ENCODE results near the gene TBCK.
A peak's percentile ranks its signal among the peaks of the same experiment; 100 is the strongest.

The TBCK gene

GRCh38 chr4:106038908-106039307, 277.1 kb downstream of the TBCK start:
- no peaks in the 10 kb centered on the region for H3K4me1 ChIP-seq (ENCODE audit: control insufficient read depth, low read depth, low read length)
- H3K27me3 ChIP-seq (ENCODE audit: insufficient read depth, low read length, poor library complexity) = no peaks in the 10 kb centered on the region
- no peak overlapping the region for H2BK120ac ChIP-seq (ENCODE audit: low read depth, low read length)
- H3K79me1 ChIP-seq (ENCODE audit: low read length) = no peaks in the 10 kb centered on the region
- H4K5ac ChIP-seq (ENCODE audit: low read length) = no peak overlapping the region
- H3K4me3 ChIP-seq (ENCODE audit: low read length) = no peak overlapping the region
- H3K4me2 ChIP-seq (ENCODE audit: low read length) = no peak overlapping the region
- no peak overlapping the region for H3K4ac ChIP-seq (ENCODE audit: low read depth, low read length)
- no peak overlapping the region for H3K9ac ChIP-seq (ENCODE audit: low read length)
- H3K56ac ChIP-seq (ENCODE audit: low read length) = no peak overlapping the region
- no peak overlapping the region for H2BK15ac ChIP-seq (replicated peaks; ENCODE audit: low read depth)
- no peak overlapping the region for H4K8ac ChIP-seq (ENCODE audit: low read depth, low read length)
- H2BK5ac ChIP-seq (ENCODE audit: low read length) = no peak overlapping the region
- no peak for DNase-seq
- no peak overlapping the region for H3K23ac ChIP-seq (ENCODE audit: low read length)
- H3K36me3 ChIP-seq (ENCODE audit: control insufficient read depth, insufficient read depth, low read length) = no peaks in the 10 kb centered on the region
- H3K18ac ChIP-seq (ENCODE audit: low read length) = no peak overlapping the region
- no peak overlapping the region for H3K27ac ChIP-seq (ENCODE audit: low read depth, low read length)
- H2AK5ac ChIP-seq (ENCODE audit: low read length) = no peak overlapping the region
- no peaks in the 10 kb centered on the region for H3K79me2 ChIP-seq (ENCODE audit: control insufficient read depth, insufficient read depth, low read length)
- no CpG with 5 or more reads among the region's 2 CpGs for WGBS (ENCODE audit: extremely low coverage, insufficient coverage, low lambda C conversion rate)

DNA sequence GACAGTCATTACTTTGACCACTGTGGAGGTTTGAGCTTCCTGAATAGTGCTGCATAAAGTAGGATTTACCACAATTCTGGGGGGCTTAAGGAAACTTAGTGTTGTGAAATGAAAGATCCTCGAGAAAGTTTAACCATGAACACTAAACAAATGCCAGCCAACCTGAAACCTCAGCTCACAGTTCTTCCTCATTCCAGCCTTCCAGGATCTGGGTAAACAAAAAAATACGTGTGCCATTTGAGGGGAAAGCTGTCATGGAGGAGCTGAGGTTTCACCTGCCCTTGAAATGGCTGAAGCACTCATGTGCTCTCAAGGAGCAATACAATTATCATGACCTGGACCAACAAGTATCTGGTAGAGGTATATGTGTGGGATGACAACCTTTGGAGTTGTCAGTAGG, 278.0 kb downstream of the TBCK start:
- Histone ChIP-seq H3K4me2 (ENCODE audit: low read length) (no peak overlapping the region), H3K27me3 (ENCODE audit: insufficient read depth, low read length, poor library complexity) (no peaks in the 10 kb centered on the region), H3K18ac (ENCODE audit: low read length) (no peak overlapping the region), H3K4me1 (ENCODE audit: control insufficient read depth, low read depth, low read length) (no peaks in the 10 kb centered on the region), H3K79me2 (ENCODE audit: control insufficient read depth, insufficient read depth, low read length) (no peaks in the 10 kb centered on the region), H3K27ac (ENCODE audit: low read depth, low read length) (no peak overlapping the region), H3K36me3 (ENCODE audit: control insufficient read depth, insufficient read depth, low read length) (no peaks in the 10 kb centered on the region), H2BK15ac (replicated peaks; ENCODE audit: low read depth) (no peak overlapping the region), H3K4me3 (ENCODE audit: low read length) (no peak overlapping the region), H2AK5ac (ENCODE audit: low read length) (no peak overlapping the region), H2BK5ac (ENCODE audit: low read length) (no peak overlapping the region), H3K79me1 (ENCODE audit: low read length) (no peaks in the 10 kb centered on the region), H4K5ac (ENCODE audit: low read length) (no peak overlapping the region), H3K4ac (ENCODE audit: low read depth, low read length) (no peak overlapping the region), H3K9ac (ENCODE audit: low read length) (no peak overlapping the region), H4K8ac (ENCODE audit: low read depth, low read length) (no peak overlapping the region), H3K56ac (ENCODE audit: low read length) (no peak overlapping the region), H2BK120ac (ENCODE audit: low read depth, low read length) (no peak overlapping the region), H3K23ac (ENCODE audit: low read length) (no peak overlapping the region)
- DNase-seq = no peak
- WGBS (ENCODE audit: extremely low coverage, insufficient coverage, low lambda C conversion rate) = no CpG with 5 or more reads among the region's 2 CpGs

DNA sequence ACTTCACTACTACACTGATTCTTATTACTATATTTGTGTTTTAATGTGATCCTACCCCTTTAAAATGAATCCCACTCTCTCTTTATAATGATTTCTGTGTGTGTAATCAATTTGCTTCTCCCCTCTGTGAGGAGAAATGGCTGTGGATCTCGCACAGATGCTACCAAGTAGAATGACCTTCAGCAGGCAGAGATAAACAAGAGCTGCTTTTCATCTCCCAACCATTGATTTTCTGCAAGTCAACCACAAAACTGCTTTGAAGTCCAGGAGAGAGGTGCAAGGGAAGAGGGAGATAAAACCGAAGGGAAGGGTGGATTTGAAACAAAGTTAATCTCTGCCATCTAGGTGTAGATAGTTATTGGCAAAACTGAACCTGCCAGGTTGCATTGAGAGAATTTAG, 279.2 kb downstream of the TBCK start:
- Histone ChIP-seq H3K27me3 (ENCODE audit: insufficient read depth, low read length, poor library complexity) (no peaks in the 10 kb centered on the region), H3K4ac (ENCODE audit: low read depth, low read length) (no peak overlapping the region), H3K56ac (ENCODE audit: low read length) (no peak overlapping the region), H3K9ac (ENCODE audit: low read length) (no peak overlapping the region), H3K79me2 (ENCODE audit: control insufficient read depth, insufficient read depth, low read length) (no peaks in the 10 kb centered on the region), H3K4me3 (ENCODE audit: low read length) (no peak overlapping the region), H3K4me1 (ENCODE audit: control insufficient read depth, low read depth, low read length) (no peaks in the 10 kb centered on the region), H2BK15ac (replicated peaks; ENCODE audit: low read depth) (no peak overlapping the region), H3K18ac (ENCODE audit: low read length) (no peak overlapping the region), H4K5ac (ENCODE audit: low read length) (no peak overlapping the region), H3K36me3 (ENCODE audit: control insufficient read depth, insufficient read depth, low read length) (no peaks in the 10 kb centered on the region), H2AK5ac (ENCODE audit: low read length) (no peak overlapping the region), H3K23ac (ENCODE audit: low read length) (no peak overlapping the region), H4K8ac (ENCODE audit: low read depth, low read length) (no peak overlapping the region), H3K27ac (ENCODE audit: low read depth, low read length) (no peak overlapping the region), H2BK5ac (ENCODE audit: low read length) (no peak overlapping the region), H3K79me1 (ENCODE audit: low read length) (no peaks in the 10 kb centered on the region), H2BK120ac (ENCODE audit: low read depth, low read length) (no peak overlapping the region), H3K4me2 (ENCODE audit: low read length) (no peak overlapping the region)
- WGBS (ENCODE audit: extremely low coverage, insufficient coverage, low lambda C conversion rate) = no CpG with 5 or more reads among the region's 2 CpGs
- no peak for DNase-seq

DNA sequence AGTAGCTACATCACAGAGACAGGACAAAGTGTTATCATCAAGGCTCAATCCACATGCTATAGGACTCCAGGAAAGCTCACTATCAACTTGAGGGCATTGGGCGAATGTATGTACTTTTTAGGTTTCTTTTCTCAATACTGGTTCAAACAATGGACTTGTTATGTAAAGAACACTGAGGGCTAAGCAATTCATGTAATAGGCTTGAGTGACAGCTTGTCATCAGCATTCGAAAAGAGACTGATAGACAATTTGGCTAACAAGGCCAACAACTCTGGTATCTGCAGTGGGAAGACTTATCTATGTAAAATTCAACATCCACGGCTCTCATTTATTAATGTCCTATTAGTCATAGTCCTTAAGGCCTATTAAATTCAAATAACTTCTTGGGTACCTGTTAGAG, 279.7 kb downstream of the TBCK start:
- Histone ChIP-seq H3K79me1 (ENCODE audit: low read length) (no peaks in the 10 kb centered on the region), H3K9ac (ENCODE audit: low read length) (no peak overlapping the region), H3K4me1 (ENCODE audit: control insufficient read depth, low read depth, low read length) (no peaks in the 10 kb centered on the region), H3K4me3 (ENCODE audit: low read length) (no peak overlapping the region), H4K5ac (ENCODE audit: low read length) (no peak overlapping the region), H3K56ac (ENCODE audit: low read length) (no peak overlapping the region), H3K27me3 (ENCODE audit: insufficient read depth, low read length, poor library complexity) (no peaks in the 10 kb centered on the region), H2BK120ac (ENCODE audit: low read depth, low read length) (no peak overlapping the region), H3K79me2 (ENCODE audit: control insufficient read depth, insufficient read depth, low read length) (no peaks in the 10 kb centered on the region), H3K4me2 (ENCODE audit: low read length) (no peak overlapping the region), H2AK5ac (ENCODE audit: low read length) (no peak overlapping the region), H2BK5ac (ENCODE audit: low read length) (no peak overlapping the region), H3K36me3 (ENCODE audit: control insufficient read depth, insufficient read depth, low read length) (no peaks in the 10 kb centered on the region), H4K8ac (ENCODE audit: low read depth, low read length) (no peak overlapping the region), H2BK15ac (replicated peaks; ENCODE audit: low read depth) (no peak overlapping the region), H3K18ac (ENCODE audit: low read length) (no peak overlapping the region), H3K4ac (ENCODE audit: low read depth, low read length) (no peak overlapping the region), H3K23ac (ENCODE audit: low read length) (peak overlapping the region; percentile 73), H3K27ac (ENCODE audit: low read depth, low read length) (no peak overlapping the region)
- WGBS (ENCODE audit: extremely low coverage, insufficient coverage, low lambda C conversion rate) = no CpG with 5 or more reads among the region's 3 CpGs
- DNase-seq = no peak

DNA sequence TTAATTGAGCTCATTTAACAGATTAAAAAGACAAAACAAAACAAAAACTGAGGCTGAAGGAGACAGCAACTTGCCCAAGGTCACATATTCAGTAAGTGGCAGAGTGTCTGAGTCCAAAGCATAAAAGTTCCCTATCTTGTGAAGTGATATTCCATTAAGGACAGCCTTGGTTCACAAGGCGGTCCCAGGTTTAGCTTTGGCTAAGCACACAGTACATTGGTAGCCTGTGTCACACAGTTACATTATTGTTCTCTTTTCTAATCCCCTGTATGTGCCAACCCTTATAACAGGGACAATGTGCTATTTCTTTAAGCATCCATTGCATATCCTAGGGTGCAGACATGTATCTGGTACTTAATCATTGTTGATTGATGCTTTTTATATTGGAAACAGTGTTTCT, 280.8 kb downstream of the TBCK start:
- H2BK15ac ChIP-seq (replicated peaks; ENCODE audit: low read depth) = no peak overlapping the region
- no peak overlapping the region for H3K56ac ChIP-seq (ENCODE audit: low read length)
- no peak overlapping the region for H4K5ac ChIP-seq (ENCODE audit: low read length)
- H3K4me3 ChIP-seq (ENCODE audit: low read length) = no peak overlapping the region
- H3K36me3 ChIP-seq (ENCODE audit: control insufficient read depth, insufficient read depth, low read length) = no peaks in the 10 kb centered on the region
- H3K4ac ChIP-seq (ENCODE audit: low read depth, low read length) = no peak overlapping the region
- H2AK5ac ChIP-seq (ENCODE audit: low read length) = no peak overlapping the region
- no peak overlapping the region for H4K8ac ChIP-seq (ENCODE audit: low read depth, low read length)
- H2BK5ac ChIP-seq (ENCODE audit: low read length) = no peak overlapping the region
- H3K4me2 ChIP-seq (ENCODE audit: low read length) = no peak overlapping the region
- no peaks in the 10 kb centered on the region for H3K79me2 ChIP-seq (ENCODE audit: control insufficient read depth, insufficient read depth, low read length)
- H3K27me3 ChIP-seq (ENCODE audit: insufficient read depth, low read length, poor library complexity) = no peaks in the 10 kb centered on the region
- no CpG with 5 or more reads among the region's 1 CpG for WGBS (ENCODE audit: extremely low coverage, insufficient coverage, low lambda C conversion rate)
- no peak overlapping the region for H3K18ac ChIP-seq (ENCODE audit: low read length)
- no peak for DNase-seq
- no peak overlapping the region for H3K23ac ChIP-seq (ENCODE audit: low read length)
- no peak overlapping the region for H2BK120ac ChIP-seq (ENCODE audit: low read depth, low read length)
- no peaks in the 10 kb centered on the region for H3K79me1 ChIP-seq (ENCODE audit: low read length)
- no peak overlapping the region for H3K27ac ChIP-seq (ENCODE audit: low read depth, low read length)
- no peak overlapping the region for H3K9ac ChIP-seq (ENCODE audit: low read length)
- no peaks in the 10 kb centered on the region for H3K4me1 ChIP-seq (ENCODE audit: control insufficient read depth, low read depth, low read length)

- H3K36me3 ChIP-seq (ENCODE audit: control insufficient read depth, insufficient read depth, low read length) = no peaks in the 10 kb centered on the region
- H2BK5ac ChIP-seq (ENCODE audit: low read length) = no peak overlapping the region
- no peaks in the 10 kb centered on the region for H3K79me1 ChIP-seq (ENCODE audit: low read length)
- no peak overlapping the region for H2BK120ac ChIP-seq (ENCODE audit: low read depth, low read length)
- no peak overlapping the region for H4K8ac ChIP-seq (ENCODE audit: low read depth, low read length)
- no peak overlapping the region for H3K27ac ChIP-seq (ENCODE audit: low read depth, low read length)
- H3K4me2 ChIP-seq (ENCODE audit: low read length) = no peak overlapping the region
- H3K4me3 ChIP-seq (ENCODE audit: low read length) = no peak overlapping the region
- no peak overlapping the region for H3K18ac ChIP-seq (ENCODE audit: low read length)
- no peak overlapping the region for H3K9ac ChIP-seq (ENCODE audit: low read length)
- H3K79me2 ChIP-seq (ENCODE audit: control insufficient read depth, insufficient read depth, low read length) = no peaks in the 10 kb centered on the region
- H4K5ac ChIP-seq (ENCODE audit: low read length) = no peak overlapping the region
- H3K4me1 ChIP-seq (ENCODE audit: control insufficient read depth, low read depth, low read length) = no peaks in the 10 kb centered on the region
- no peaks in the 10 kb centered on the region for H3K27me3 ChIP-seq (ENCODE audit: insufficient read depth, low read length, poor library complexity)
- H2AK5ac ChIP-seq (ENCODE audit: low read length) = no peak overlapping the region
- DNase-seq = no peak
- H3K23ac ChIP-seq (ENCODE audit: low read length) = no peak overlapping the region
- H3K56ac ChIP-seq (ENCODE audit: low read length) = no peak overlapping the region
- H2BK15ac ChIP-seq (replicated peaks; ENCODE audit: low read depth) = no peak overlapping the region
- no peak overlapping the region for H3K4ac ChIP-seq (ENCODE audit: low read depth, low read length)
Observed at GRCh38 chr4:106034751-106035150, 281.3 kb downstream of the TBCK start.

Data from mesendoderm (in vitro differentiated cells).